A549 (cell line): ENCODE results near the gene CUX1.

Experiments used
- CEBPB ChIP-seq, 2 experiments: fragments of >200 bp in 1 of 2; sonication (Bioruptor Twin) in 1 of 2; formaldehyde crosslinking in 1 of 2; IDR thresholded peaks; 2 replicates each; pipeline ENCODE4 v1.6.1; 2012 to 2016
- EP300 ChIP-seq, 2 experiments: fragments of >200 bp; sonication (Bioruptor Twin); formaldehyde crosslinking; IDR thresholded peaks; 2 replicates in 1 of 2; 3 replicates in 1 of 2; pipeline ENCODE4 v1.6.1; 2016 to 2017
- JUN ChIP-seq, 2 experiments: fragments of >200 bp; sonication (Bioruptor Twin); formaldehyde crosslinking; IDR thresholded peaks; 2 replicates in 1 of 2; 3 replicates in 1 of 2; pipeline ENCODE4 v1.6.1; 2016 to 2017
- MYC ChIP-seq: IDR thresholded peaks from 2 replicates; pipeline ENCODE4 v1.6.1; 2012; ENCODE audit warnings: mild to moderate bottlenecking, inconsistent platforms, low read length, improper control_type of control experiment, borderline replicate concordance
- POLR2A ChIP-seq: IDR thresholded peaks from 2 replicates; pipeline ENCODE4 v1.6.1; 2012; ENCODE audit warnings: mild to moderate bottlenecking, low read length
- TF ChIP-seq, protein P1 (sequence below): fragments of 200-600 bp; sonication (generic); IDR thresholded peaks from 2 replicates; pipeline ENCODE4 v1.6.1; 2016; ENCODE audit warnings: antibody characterized with exemption, mild to moderate bottlenecking, moderate library complexity
- TF ChIP-seq, protein P2 (sequence below): fragments of >200 bp; sonication (Bioruptor Twin); formaldehyde crosslinking; IDR thresholded peaks from 3 replicates; pipeline ENCODE4 v1.5.1; 2016

DNA sequence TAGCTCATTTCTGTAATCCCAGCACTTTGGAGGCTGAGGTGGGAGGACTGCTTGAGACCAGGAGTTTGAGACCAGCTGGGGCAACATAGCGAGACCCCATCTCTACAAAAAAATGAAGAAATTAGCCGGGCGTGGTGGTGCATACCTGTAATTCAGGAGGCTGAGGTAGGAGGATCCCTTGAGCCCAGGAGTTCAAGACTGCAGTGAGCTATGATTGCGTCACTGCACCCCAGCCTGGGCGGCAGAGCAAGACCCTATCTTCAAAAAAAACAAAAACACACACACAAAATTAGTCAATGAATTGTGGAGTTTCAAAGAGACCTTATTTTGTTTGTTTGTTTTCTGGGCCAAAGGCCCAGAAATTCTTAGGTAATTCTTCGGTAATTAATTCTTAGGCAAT lies 110.0 kb downstream of the CUX1 start:
- TF ChIP-seq, protein P1, sequence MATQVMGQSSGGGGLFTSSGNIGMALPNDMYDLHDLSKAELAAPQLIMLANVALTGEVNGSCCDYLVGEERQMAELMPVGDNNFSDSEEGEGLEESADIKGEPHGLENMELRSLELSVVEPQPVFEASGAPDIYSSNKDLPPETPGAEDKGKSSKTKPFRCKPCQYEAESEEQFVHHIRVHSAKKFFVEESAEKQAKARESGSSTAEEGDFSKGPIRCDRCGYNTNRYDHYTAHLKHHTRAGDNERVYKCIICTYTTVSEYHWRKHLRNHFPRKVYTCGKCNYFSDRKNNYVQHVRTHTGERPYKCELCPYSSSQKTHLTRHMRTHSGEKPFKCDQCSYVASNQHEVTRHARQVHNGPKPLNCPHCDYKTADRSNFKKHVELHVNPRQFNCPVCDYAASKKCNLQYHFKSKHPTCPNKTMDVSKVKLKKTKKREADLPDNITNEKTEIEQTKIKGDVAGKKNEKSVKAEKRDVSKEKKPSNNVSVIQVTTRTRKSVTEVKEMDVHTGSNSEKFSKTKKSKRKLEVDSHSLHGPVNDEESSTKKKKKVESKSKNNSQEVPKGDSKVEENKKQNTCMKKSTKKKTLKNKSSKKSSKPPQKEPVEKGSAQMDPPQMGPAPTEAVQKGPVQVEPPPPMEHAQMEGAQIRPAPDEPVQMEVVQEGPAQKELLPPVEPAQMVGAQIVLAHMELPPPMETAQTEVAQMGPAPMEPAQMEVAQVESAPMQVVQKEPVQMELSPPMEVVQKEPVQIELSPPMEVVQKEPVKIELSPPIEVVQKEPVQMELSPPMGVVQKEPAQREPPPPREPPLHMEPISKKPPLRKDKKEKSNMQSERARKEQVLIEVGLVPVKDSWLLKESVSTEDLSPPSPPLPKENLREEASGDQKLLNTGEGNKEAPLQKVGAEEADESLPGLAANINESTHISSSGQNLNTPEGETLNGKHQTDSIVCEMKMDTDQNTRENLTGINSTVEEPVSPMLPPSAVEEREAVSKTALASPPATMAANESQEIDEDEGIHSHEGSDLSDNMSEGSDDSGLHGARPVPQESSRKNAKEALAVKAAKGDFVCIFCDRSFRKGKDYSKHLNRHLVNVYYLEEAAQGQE, result no peak
- TF ChIP-seq EP300 (IDR thresholded peaks at IDR 0.05) (no peak), POLR2A (no peak), CEBPB (IDR thresholded peaks at IDR 0.05) (peak; percentile 26 to 67; a peak in 2 of 4 replicates), JUN (IDR thresholded peaks at IDR 0.05) (no peak), MYC (no peak)
- TF ChIP-seq, protein P2, sequence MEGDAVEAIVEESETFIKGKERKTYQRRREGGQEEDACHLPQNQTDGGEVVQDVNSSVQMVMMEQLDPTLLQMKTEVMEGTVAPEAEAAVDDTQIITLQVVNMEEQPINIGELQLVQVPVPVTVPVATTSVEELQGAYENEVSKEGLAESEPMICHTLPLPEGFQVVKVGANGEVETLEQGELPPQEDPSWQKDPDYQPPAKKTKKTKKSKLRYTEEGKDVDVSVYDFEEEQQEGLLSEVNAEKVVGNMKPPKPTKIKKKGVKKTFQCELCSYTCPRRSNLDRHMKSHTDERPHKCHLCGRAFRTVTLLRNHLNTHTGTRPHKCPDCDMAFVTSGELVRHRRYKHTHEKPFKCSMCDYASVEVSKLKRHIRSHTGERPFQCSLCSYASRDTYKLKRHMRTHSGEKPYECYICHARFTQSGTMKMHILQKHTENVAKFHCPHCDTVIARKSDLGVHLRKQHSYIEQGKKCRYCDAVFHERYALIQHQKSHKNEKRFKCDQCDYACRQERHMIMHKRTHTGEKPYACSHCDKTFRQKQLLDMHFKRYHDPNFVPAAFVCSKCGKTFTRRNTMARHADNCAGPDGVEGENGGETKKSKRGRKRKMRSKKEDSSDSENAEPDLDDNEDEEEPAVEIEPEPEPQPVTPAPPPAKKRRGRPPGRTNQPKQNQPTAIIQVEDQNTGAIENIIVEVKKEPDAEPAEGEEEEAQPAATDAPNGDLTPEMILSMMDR, result no peak
